GM12801 (cell line): ENCODE results near the gene SYNDIG1.

Experiments used
- CTCF ChIP-seq: IDR thresholded peaks from one replicate; pipeline ENCODE4 v1.5.1; 2011; ENCODE audit warnings: control low read depth; ENCODE audit not compliant: insufficient read length; ENCODE audit errors: extremely low read depth

The SYNDIG1 gene

GRCh38 chr20:24543741-24544140 is 74.3 kb downstream of the SYNDIG1 start:
- TF ChIP-seq CTCF = no peak

DNA sequence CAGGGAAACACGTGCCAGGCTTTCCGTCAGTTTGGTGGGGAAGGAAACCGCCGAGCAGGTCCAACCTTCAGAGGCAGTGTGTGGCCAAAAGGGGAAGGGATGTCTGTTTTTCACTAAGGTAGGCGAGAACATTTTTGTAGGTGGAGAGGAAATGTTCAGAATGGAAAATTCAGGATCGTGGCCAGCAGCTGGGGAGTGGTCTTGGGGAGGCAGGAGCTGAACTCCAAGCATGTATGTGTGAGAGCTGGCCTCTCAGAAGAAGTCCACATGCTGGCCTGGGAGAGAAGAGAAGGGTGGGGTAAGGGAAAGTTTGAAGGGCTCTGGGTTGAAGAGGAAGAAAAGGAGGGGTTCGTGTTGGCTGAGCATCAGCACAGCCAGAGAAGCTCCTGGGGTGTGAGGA is 74.9 kb downstream of the SYNDIG1 start:
- no peak for TF ChIP-seq CTCF

DNA sequence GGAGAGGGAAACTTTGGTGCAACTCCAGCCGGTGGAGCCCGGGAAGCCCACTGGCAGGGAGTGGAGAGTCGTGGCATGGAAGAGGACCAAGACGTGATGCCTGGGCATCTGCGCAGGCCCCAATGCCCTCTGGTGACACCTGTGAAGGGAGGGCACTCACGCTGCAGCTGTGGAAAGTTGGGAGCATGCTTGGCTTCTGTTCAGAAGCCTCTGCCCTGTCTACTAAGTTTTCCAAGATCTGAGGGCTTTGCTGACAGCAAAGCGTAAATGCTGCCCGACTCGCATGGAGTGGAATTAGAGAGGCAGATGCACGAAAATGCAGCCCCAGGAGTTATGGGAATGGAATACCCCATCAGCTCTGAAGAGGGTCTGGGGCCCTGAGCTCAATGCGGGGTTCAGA is 75.7 kb downstream of the SYNDIG1 start:
- no peak for TF ChIP-seq CTCF

DNA sequence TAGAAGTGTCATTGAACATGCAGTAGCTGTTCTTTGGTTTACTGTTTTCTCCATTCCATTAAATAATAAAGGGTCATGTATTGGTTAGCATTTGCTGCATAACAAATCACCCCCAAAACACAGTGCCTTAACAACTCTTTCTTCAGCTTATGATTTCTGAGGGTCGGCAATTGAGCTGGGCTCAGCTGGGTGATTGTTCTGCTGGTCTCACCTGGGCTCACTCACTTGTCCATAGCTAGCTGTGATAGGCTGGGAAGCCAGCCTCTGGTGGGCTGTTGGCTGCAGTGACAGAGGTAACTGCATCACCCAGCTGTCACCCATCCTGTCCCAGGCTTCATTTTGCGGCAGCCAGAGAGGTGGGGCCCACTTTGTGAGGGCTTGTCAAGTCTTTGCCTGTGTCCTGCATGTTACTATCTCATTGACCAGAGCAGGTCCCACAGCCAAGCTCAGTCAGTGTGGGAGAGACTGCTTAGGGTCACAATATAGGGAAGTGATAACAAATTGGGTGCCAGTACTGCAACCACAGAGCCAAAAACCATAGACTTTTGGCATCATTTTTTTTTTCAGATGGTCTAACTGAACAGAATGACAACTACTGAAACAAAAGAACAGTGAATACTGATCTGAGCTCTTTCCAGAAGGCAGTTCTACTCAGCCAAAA is 76.9 kb downstream of the SYNDIG1 start:
- no peak for TF ChIP-seq CTCF

DNA sequence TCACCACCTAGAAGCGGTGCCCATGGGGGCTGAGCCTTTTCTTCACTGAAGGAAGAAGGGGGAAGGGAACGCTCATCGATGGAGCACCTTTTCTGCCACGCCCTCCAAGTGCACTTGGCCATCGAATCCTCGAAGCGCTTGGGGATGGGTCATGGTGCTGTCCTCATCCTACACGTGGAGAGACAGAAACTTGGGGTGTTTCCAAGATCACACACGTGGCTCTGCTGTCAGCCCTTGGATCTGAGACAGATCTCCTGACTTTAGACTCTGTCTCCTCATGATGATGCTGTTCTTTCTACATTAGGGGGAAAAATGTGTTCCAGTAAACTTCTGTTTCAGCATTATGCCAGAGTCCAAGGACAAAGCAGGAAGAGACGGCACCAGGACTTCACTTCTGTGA is 78.5 kb downstream of the SYNDIG1 start:
- TF ChIP-seq CTCF = no peak

DNA sequence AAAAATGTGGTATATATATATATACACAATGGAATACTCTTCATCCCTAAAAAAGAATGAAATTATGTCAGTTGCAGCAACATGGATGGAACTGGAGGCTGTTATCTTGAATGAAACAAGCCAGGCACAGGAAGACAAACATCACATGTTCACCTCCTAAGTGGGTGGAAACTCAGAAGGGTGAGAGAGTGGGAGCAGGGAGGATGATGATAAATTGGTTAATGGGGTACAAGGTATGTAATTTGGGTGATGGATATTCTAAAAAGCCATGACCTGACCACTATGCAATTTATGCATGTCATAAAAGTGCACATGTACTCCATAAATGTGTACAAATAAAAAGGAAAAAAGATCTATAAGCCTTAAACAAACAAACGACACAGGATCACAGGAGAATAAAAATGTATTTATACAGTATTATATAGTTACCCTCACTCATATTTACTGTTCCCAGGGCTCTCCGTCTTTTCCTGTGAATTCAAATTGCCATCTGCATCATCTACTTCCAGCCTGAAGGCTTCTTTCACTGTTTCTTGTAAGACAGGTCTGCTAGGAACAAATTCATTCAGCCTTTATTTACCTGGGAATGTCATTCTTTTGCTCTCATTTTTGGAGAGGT is 89.8 kb downstream of the SYNDIG1 start:
- TF ChIP-seq CTCF = no peak

- no peak for TF ChIP-seq CTCF
Measured at GRCh38 chr20:24560571-24561491, 91.4 kb downstream of the SYNDIG1 start.
